ENCODE results near the gene TRMT44. TPM values are rescaled to one million over a fixed set of nuclear protein-coding genes. Genes with fewer than 3 reads are reported as not detected.

Gene TRMT44
- total RNA-seq, 1 experiment from 2014 or later: 17.4 TPM

DNA sequence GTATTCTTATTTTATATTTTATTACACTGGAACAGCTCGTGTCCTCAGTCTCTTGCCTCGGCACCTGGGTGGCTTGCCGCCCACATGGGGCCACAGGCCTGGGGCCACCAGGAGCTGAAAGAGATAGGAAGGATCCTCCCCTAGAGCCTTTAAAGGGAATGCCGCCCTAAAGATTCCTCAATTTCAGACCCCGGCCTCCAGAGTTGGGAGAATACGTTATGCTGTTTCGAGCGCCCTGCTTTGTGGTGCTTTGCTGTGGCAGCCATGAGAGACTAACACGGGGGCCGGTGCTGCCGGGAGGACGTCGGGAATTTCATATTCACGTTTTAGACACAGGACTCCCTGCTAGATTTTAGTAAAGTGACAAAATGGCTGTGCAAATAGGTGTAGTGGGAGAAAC, 33.3 kb upstream of the TRMT44 start:
- H3F3A ChIP-seq (ENCODE audit: insufficient read depth, low read depth): peaks cover 4% of the 10 kb centered on the region; the same call in 1 of the 2 replicates
- no peaks in the 10 kb centered on the region for H3K79me2 ChIP-seq (ENCODE audit: low read depth)
- DNase-seq: no peak
- H3K27ac ChIP-seq: no peak overlapping the region
- H3K27me3 ChIP-seq (ENCODE audit: insufficient read depth, low read depth): no peaks in the 10 kb centered on the region
- intact Hi-C loops (cut with micrococcal nuclease; ENCODE audit: unreplicated experiment): loop anchor here (10.0 kb wide), 1 partner anchor 383 kb away; no protein-coding TSS in a partner anchor
- H2AFZ ChIP-seq: no peak overlapping the region
- BruUV-seq (replicated peaks): no TSS peak
- ChIA-PET POLR2A (ENCODE audit: unreplicated experiment) (no interaction called here), CTCF (interaction anchor here (0.6 to 1.0 kb wide), 4 partner anchors 138 to 233 kb away, joined by 3 to 9 read pairs (median 3); partner anchors contain the start of gene HTRA3)
- H3K4me3 ChIP-seq: no peak overlapping the region
- no peaks in the 10 kb centered on the region for H3K36me3 ChIP-seq (ENCODE audit: low read depth)
- H3K4me1 ChIP-seq (replicated peaks; ENCODE audit: insufficient read depth): no peaks in the 10 kb centered on the region
- H3K9me2 ChIP-seq (ENCODE audit: insufficient read depth): no peaks in the 10 kb centered on the region
- no peaks in the 10 kb centered on the region for H3K9me3 ChIP-seq (ENCODE audit: insufficient read depth, low read depth)
- no peak for TF ChIP-seq EZH2 (IDR thresholded peaks at IDR 0.05; ENCODE audit: low read depth)
- TF ChIP-seq, protein P1, sequence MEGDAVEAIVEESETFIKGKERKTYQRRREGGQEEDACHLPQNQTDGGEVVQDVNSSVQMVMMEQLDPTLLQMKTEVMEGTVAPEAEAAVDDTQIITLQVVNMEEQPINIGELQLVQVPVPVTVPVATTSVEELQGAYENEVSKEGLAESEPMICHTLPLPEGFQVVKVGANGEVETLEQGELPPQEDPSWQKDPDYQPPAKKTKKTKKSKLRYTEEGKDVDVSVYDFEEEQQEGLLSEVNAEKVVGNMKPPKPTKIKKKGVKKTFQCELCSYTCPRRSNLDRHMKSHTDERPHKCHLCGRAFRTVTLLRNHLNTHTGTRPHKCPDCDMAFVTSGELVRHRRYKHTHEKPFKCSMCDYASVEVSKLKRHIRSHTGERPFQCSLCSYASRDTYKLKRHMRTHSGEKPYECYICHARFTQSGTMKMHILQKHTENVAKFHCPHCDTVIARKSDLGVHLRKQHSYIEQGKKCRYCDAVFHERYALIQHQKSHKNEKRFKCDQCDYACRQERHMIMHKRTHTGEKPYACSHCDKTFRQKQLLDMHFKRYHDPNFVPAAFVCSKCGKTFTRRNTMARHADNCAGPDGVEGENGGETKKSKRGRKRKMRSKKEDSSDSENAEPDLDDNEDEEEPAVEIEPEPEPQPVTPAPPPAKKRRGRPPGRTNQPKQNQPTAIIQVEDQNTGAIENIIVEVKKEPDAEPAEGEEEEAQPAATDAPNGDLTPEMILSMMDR (conservative IDR thresholded peaks at IDR 0.05): no peak
- H3K4me2 ChIP-seq: no peak overlapping the region
- no peaks in the 10 kb centered on the region for H4K20me1 ChIP-seq (ENCODE audit: insufficient read depth)

DNA sequence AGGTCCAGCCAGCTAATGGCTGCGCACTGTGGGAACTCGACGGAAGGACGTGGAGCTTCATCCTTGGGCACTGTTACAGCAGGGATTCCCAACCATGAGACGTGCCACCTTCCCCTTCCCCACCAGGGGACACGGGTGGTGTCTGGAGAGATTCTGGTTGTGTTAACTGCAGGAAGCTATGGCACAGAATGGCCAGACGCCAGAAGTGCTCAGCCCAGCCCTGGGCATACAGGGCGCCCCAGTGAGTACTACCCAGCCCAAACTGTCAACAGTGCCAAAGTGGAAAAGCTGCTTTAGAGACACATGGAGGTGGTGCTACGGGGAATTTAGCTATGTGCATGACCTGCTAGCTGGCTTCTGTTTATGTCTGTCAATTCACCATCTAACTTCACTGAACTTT, 32.8 kb upstream of the TRMT44 start:
- Histone ChIP-seq H3K27ac (no peak overlapping the region), H3K36me3 (ENCODE audit: low read depth) (no peaks in the 10 kb centered on the region), H3K4me2 (no peak overlapping the region), H3K27me3 (ENCODE audit: insufficient read depth, low read depth) (no peaks in the 10 kb centered on the region), H3K9me3 (ENCODE audit: insufficient read depth, low read depth) (no peaks in the 10 kb centered on the region), H3K79me2 (ENCODE audit: low read depth) (no peaks in the 10 kb centered on the region), H3K4me1 (replicated peaks; ENCODE audit: insufficient read depth) (no peaks in the 10 kb centered on the region), H3F3A (ENCODE audit: insufficient read depth, low read depth) (peaks cover 4% of the 10 kb centered on the region; the same call in 1 of the 2 replicates), H3K9me2 (ENCODE audit: insufficient read depth) (no peaks in the 10 kb centered on the region), H2AFZ (no peak overlapping the region), H3K4me3 (no peak overlapping the region), H4K20me1 (ENCODE audit: insufficient read depth) (no peaks in the 10 kb centered on the region)
- DNase-seq: no peak
- POLR2A ChIA-PET (ENCODE audit: unreplicated experiment): no interaction called here
- intact Hi-C loops (cut with micrococcal nuclease; ENCODE audit: unreplicated experiment): loop anchor here (10.0 kb wide), 1 partner anchor 383 kb away; no protein-coding TSS in a partner anchor
- no TSS peak for BruUV-seq (replicated peaks)
- no peak for TF ChIP-seq EZH2 (IDR thresholded peaks at IDR 0.05; ENCODE audit: low read depth)
- CTCF ChIA-PET: interaction anchor here (0.7 to 1.0 kb wide), 3 partner anchors 138 to 233 kb away, joined by 3 to 9 read pairs (median 3); partner anchors contain the start of gene HTRA3

DNA sequence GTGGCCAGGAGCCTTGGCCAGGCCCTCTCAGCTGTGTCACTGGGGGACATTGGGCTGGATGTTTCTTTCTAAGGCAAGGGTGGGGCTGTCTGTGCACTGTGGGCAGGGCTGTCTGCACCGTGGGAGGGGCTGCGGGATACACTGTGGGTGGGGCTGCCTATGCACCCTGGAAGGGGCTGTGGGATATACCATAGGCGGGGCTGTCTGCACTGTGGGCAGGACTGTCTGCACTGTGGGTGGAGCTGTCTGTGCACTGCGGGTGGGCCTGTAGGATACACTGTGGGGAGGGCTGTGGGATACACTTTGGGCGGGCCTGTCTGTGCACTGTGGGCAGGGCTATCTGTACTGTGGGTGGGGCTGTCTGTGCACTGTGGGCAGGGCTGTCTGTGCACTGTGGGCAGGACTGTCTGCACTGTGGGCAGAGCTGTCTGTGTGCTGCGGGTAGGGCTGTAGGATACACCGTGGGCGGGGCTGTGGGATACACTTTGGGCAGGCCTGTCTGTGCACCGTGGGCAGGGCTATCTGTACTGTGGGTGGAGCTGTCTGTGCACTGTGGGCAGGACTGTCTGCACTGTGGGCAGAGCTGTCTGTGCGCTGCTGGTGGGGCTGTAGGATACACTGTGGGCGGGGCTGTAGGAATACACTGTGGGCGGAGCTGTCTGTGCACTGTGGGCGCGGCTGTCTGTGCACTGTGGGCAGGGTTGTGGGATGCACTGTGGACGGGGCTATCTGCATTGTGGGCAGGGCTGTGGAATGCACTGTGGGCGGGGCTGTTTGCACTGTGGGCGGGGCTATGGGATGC, 31.1 kb upstream of the TRMT44 start:
- ChIA-PET POLR2A (ENCODE audit: unreplicated experiment) (no interaction called here), CTCF (interaction anchor here (0.6 to 0.8 kb wide), 2 partner anchors 56 to 63 kb away, joined by 3 read pairs; no protein-coding TSS in a partner anchor)
- H2AFZ ChIP-seq: no peak overlapping the region
- no peak overlapping the region for H3K27ac ChIP-seq
- H3K4me1 ChIP-seq (replicated peaks; ENCODE audit: insufficient read depth): no peaks in the 10 kb centered on the region
- H3K4me3 ChIP-seq: no peak overlapping the region
- no TSS peak for BruUV-seq (replicated peaks)
- H3K4me2 ChIP-seq: no peak overlapping the region
- DNase-seq: peak in 1 of 2 experiments; percentile 15
- no peaks in the 10 kb centered on the region for H3K79me2 ChIP-seq (ENCODE audit: low read depth)
- no peaks in the 10 kb centered on the region for H3K27me3 ChIP-seq (ENCODE audit: insufficient read depth, low read depth)
- no peaks in the 10 kb centered on the region for H3K9me2 ChIP-seq (ENCODE audit: insufficient read depth)
- H3F3A ChIP-seq (ENCODE audit: insufficient read depth, low read depth): peaks cover 4% of the 10 kb centered on the region; the same call in 1 of the 2 replicates
- TF ChIP-seq EZH2 (IDR thresholded peaks at IDR 0.05; ENCODE audit: low read depth): no peak
- TF ChIP-seq, protein P1 (conservative IDR thresholded peaks at IDR 0.05): no peak
- H3K36me3 ChIP-seq (ENCODE audit: low read depth): no peaks in the 10 kb centered on the region
- H3K9me3 ChIP-seq (ENCODE audit: insufficient read depth, low read depth): no peaks in the 10 kb centered on the region
- H4K20me1 ChIP-seq (ENCODE audit: insufficient read depth): no peaks in the 10 kb centered on the region
- intact Hi-C loops (cut with micrococcal nuclease; ENCODE audit: unreplicated experiment): loop anchor here (10.0 kb wide), 1 partner anchor 385 kb away; no protein-coding TSS in a partner anchor

Measured in PC-9 (cell line).